Endothelial cell of hepatic sinusoid (primary cell): Measurements from ENCODE around the gene NR6A1.

Experiments used
- in situ Hi-C: cut with HindIII; loops from 2 replicates; pipeline ENCODE4 v1.10.0; 2017; ENCODE audit warnings: low sequenced_read_pairs

Gene NR6A1

GRCh38 chr9:124771021-124771866 is at the start of gene NR6A1:
Gene NR6A1 (minus strand): TSS chr9:124771311.
- in situ Hi-C loops, result loop anchor here (5.0 kb wide), 1 partner anchor 101 kb away; no protein-coding TSS in a partner anchor

GRCh38 chr9:124818431-124819281 is 47.5 kb upstream of the NR6A1 start:
- in situ Hi-C loops, result no loop called here

GRCh38 chr9:124815601-124816000 is 44.5 kb upstream of the NR6A1 start:
- in situ Hi-C loops, result no loop called here

GRCh38 chr9:124814164-124814535 is 43.0 kb upstream of the NR6A1 start:
- in situ Hi-C loops, result no loop called here

GRCh38 chr9:124813501-124814163 is 42.5 kb upstream of the NR6A1 start:
- in situ Hi-C loops, result no loop called here

- in situ Hi-C loops, result no loop called here
Observed at GRCh38 chr9:124813041-124813440, 41.9 kb upstream of the NR6A1 start.

GRCh38 chr9:124812441-124812876 is 41.3 kb upstream of the NR6A1 start:
- in situ Hi-C loops, result no loop called here

GRCh38 chr9:124810663-124811355 is 39.7 kb upstream of the NR6A1 start:
- in situ Hi-C loops, result no loop called here

GRCh38 chr9:124809741-124810500 is 38.8 kb upstream of the NR6A1 start:
- in situ Hi-C loops, result no loop called here

GRCh38 chr9:124809211-124809610 is 38.1 kb upstream of the NR6A1 start:
- in situ Hi-C loops, result no loop called here

- in situ Hi-C loops, result no loop called here
Observed at GRCh38 chr9:124808246-124808956, 37.3 kb upstream of the NR6A1 start.

- in situ Hi-C loops, result no loop called here
Observed at GRCh38 chr9:124805186-124805585, 34.1 kb upstream of the NR6A1 start.

GRCh38 chr9:124803911-124804310 is 32.8 kb upstream of the NR6A1 start:
- in situ Hi-C loops, result no loop called here

GRCh38 chr9:124802426-124802825 is 31.3 kb upstream of the NR6A1 start:
- in situ Hi-C loops, result no loop called here

- in situ Hi-C loops, result no loop called here
Observed at GRCh38 chr9:124801356-124801755, 30.2 kb upstream of the NR6A1 start.

GRCh38 chr9:124800306-124801259 is 29.5 kb upstream of the NR6A1 start:
- in situ Hi-C loops, result no loop called here

- in situ Hi-C loops, result no loop called here
Observed at GRCh38 chr9:124799274-124800006, 28.3 kb upstream of the NR6A1 start.
